ENCODE data around the gene IGFBP4. TPM values are rescaled to one million over a fixed set of nuclear protein-coding genes. Genes with fewer than 3 reads are reported as not detected.

The IGFBP4 gene
- total RNA-seq, 1 donor from 2014 or later = 142 TPM

DNA sequence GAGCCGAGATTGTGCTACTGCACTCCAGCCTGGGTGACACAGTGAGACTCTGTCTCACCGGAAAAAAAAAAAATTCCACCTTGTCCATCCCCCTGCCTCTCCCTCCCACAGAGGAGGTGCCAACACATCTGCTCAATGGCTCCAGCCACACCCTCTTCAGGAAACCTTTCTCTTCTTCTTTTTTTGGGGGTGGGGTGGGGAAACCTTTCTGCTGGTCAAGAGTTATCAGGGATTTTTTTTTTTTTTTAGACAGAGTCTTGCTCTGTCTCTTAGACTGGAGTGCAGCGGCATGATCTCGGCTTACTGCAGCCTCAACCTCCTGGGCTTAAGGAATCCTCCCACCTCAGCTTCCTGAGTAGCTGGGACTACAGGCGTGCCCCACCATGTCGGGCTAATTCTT lies 39.5 kb downstream of the IGFBP4 start:
- H3K27me3 ChIP-seq (ENCODE audit: insufficient read depth, low read length) = no peaks in the 10 kb centered on the region
- H2AFZ ChIP-seq (ENCODE audit: low read depth, low read length) = no peak overlapping the region
- no peak overlapping the region for H3K27ac ChIP-seq (ENCODE audit: low read depth, low read length)
- no peak overlapping the region for H3K4me3 ChIP-seq (ENCODE audit: insufficient read depth, low read depth, low read length)
- TF ChIP-seq EZH2 (IDR thresholded peaks at IDR 0.05; ENCODE audit: insufficient read depth, low read length) = no peak
- TF ChIP-seq CTCF (IDR thresholded peaks at IDR 0.05; ENCODE audit: insufficient read depth, low read depth, low read length) = no peak
- H4K20me1 ChIP-seq (ENCODE audit: insufficient read depth, low read length) = no peaks in the 10 kb centered on the region
- Mint-ChIP-seq H3K4me1 (ENCODE audit: low read depth, unreplicated experiment) (peaks cover 26% of the 10 kb centered on the region), H3K36me3 (ENCODE audit: low read depth, unreplicated experiment) (no peaks in the 10 kb centered on the region), H3K27me3 (ENCODE audit: low read depth, unreplicated experiment) (peaks cover 2% of the 10 kb centered on the region), H3K9me3 (ENCODE audit: unreplicated experiment) (no peaks in the 10 kb centered on the region), H3K27ac (ENCODE audit: unreplicated experiment) (no peak overlapping the region), H3K4me3 (ENCODE audit: unreplicated experiment) (no peak overlapping the region)
- no peak overlapping the region for H3K4me2 ChIP-seq (ENCODE audit: low read length)
- DNase-seq (ENCODE audit: low read depth) = no peak
- H3K9ac ChIP-seq (ENCODE audit: low read length) = no peak overlapping the region
- no peaks in the 10 kb centered on the region for H3K36me3 ChIP-seq (ENCODE audit: insufficient read depth, low read length)
- no peaks in the 10 kb centered on the region for H3K79me2 ChIP-seq (ENCODE audit: insufficient read depth, low read length)
- H3K9me3 ChIP-seq (ENCODE audit: insufficient read depth, low read depth, low read length) = no peaks in the 10 kb centered on the region
- H3K4me1 ChIP-seq (ENCODE audit: insufficient read depth, low read length) = peaks cover 32% of the 10 kb centered on the region
- FAIRE-seq = no peak

- no peaks in the 10 kb centered on the region for H3K9me3 ChIP-seq (ENCODE audit: insufficient read depth, low read depth, low read length)
- FAIRE-seq (no peak), DNase-seq (ENCODE audit: low read depth) (no peak)
- no peaks in the 10 kb centered on the region for H3K36me3 ChIP-seq (ENCODE audit: insufficient read depth, low read length)
- H3K9ac ChIP-seq (ENCODE audit: low read length) = no peak overlapping the region
- peak overlapping the region; percentile 31 for H3K27ac Mint-ChIP-seq (ENCODE audit: unreplicated experiment)
- H3K4me2 ChIP-seq (ENCODE audit: low read length) = no peak overlapping the region
- H3K27ac ChIP-seq (ENCODE audit: low read depth, low read length) = no peak overlapping the region
- no peaks in the 10 kb centered on the region for H3K36me3 Mint-ChIP-seq (ENCODE audit: low read depth, unreplicated experiment)
- H2AFZ ChIP-seq (ENCODE audit: low read depth, low read length) = no peak overlapping the region
- H3K79me2 ChIP-seq (ENCODE audit: insufficient read depth, low read length) = no peaks in the 10 kb centered on the region
- H3K9me3 Mint-ChIP-seq (ENCODE audit: unreplicated experiment) = no peaks in the 10 kb centered on the region
- H3K27me3 ChIP-seq (ENCODE audit: insufficient read depth, low read length) = no peaks in the 10 kb centered on the region
- TF ChIP-seq CTCF (IDR thresholded peaks at IDR 0.05; ENCODE audit: insufficient read depth, low read depth, low read length) (no peak), EZH2 (IDR thresholded peaks at IDR 0.05; ENCODE audit: insufficient read depth, low read length) (no peak)
- no peak overlapping the region for H3K4me3 Mint-ChIP-seq (ENCODE audit: unreplicated experiment)
- H3K4me1 Mint-ChIP-seq (ENCODE audit: low read depth, unreplicated experiment) = peaks cover 29% of the 10 kb centered on the region
- peaks cover 2% of the 10 kb centered on the region for H3K27me3 Mint-ChIP-seq (ENCODE audit: low read depth, unreplicated experiment)
- H4K20me1 ChIP-seq (ENCODE audit: insufficient read depth, low read length) = no peaks in the 10 kb centered on the region
- no peak overlapping the region for H3K4me3 ChIP-seq (ENCODE audit: insufficient read depth, low read depth, low read length)
- peaks cover 32% of the 10 kb centered on the region for H3K4me1 ChIP-seq (ENCODE audit: insufficient read depth, low read length)
Measured at GRCh38 chr17:40483679-40484078, 40.4 kb downstream of the IGFBP4 start.

- Histone ChIP-seq H2AFZ (ENCODE audit: low read depth, low read length) (no peak overlapping the region), H3K79me2 (ENCODE audit: insufficient read depth, low read length) (no peaks in the 10 kb centered on the region), H3K4me3 (ENCODE audit: insufficient read depth, low read depth, low read length) (no peak overlapping the region), H4K20me1 (ENCODE audit: insufficient read depth, low read length) (no peaks in the 10 kb centered on the region), H3K4me1 (ENCODE audit: insufficient read depth, low read length) (peaks cover 32% of the 10 kb centered on the region), H3K27ac (ENCODE audit: low read depth, low read length) (no peak overlapping the region), H3K27me3 (ENCODE audit: insufficient read depth, low read length) (no peaks in the 10 kb centered on the region), H3K36me3 (ENCODE audit: insufficient read depth, low read length) (no peaks in the 10 kb centered on the region), H3K4me2 (ENCODE audit: low read length) (no peak overlapping the region), H3K9me3 (ENCODE audit: insufficient read depth, low read depth, low read length) (no peaks in the 10 kb centered on the region), H3K9ac (ENCODE audit: low read length) (no peak overlapping the region)
- Mint-ChIP-seq H3K27me3 (ENCODE audit: low read depth, unreplicated experiment) (no peaks in the 10 kb centered on the region), H3K36me3 (ENCODE audit: low read depth, unreplicated experiment) (no peaks in the 10 kb centered on the region), H3K9me3 (ENCODE audit: unreplicated experiment) (no peaks in the 10 kb centered on the region), H3K27ac (ENCODE audit: unreplicated experiment) (peak overlapping the region; percentile 77), H3K4me3 (ENCODE audit: unreplicated experiment) (peak overlapping the region; percentile 14), H3K4me1 (ENCODE audit: low read depth, unreplicated experiment) (peaks cover 31% of the 10 kb centered on the region)
- FAIRE-seq (no peak), DNase-seq (ENCODE audit: low read depth) (no peak)
- no peak for TF ChIP-seq EZH2 (IDR thresholded peaks at IDR 0.05; ENCODE audit: insufficient read depth, low read length)
- TF ChIP-seq CTCF (IDR thresholded peaks at IDR 0.05; ENCODE audit: insufficient read depth, low read depth, low read length) = no peak
Measured at GRCh38 chr17:40484285-40484972, 41.2 kb downstream of the IGFBP4 start.

Data from astrocyte (in vitro differentiated cells and primary cell).